Nucleus accumbens (tissue), 56 donors: Measurements from ENCODE around the gene DIP2B.

Experiments used
- DNase-seq, 56 donors: peaks; one replicate each; lab custom pipeline; 2025; lab: John Stamatoyannopoulos, UW

The DIP2B gene

GRCh38 chr12:50574601-50575348, 70.0 kb downstream of the DIP2B start:
- no peak for DNase-seq

- no peak for DNase-seq
Observed at GRCh38 chr12:50579757-50580267, 75.0 kb downstream of the DIP2B start.

DNA sequence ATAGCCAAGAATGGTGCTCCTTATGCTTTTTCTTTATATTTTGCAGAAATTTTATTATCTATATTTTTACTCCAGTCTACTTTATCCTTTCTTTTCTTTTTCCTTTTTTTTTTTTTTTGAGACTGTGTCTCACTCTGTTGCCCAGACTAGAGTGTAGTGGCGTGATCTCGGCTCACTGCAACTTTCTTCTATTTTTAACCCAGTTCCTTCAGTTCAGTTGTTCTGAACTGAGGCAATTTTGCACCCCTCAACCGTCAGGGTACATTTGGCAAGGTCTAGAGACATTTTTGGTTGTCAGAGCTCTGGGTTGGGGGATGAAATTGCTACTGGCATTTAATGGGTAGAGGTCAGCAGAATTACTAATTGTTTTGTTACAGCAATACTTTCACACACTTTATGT, 75.7 kb downstream of the DIP2B start:
- no peak for DNase-seq

GRCh38 chr12:50581226-50582184, 76.7 kb downstream of the DIP2B start:
- DNase-seq, result no peak

- no peak for DNase-seq
Observed at GRCh38 chr12:50584135-50584534, 79.3 kb downstream of the DIP2B start.

DNA sequence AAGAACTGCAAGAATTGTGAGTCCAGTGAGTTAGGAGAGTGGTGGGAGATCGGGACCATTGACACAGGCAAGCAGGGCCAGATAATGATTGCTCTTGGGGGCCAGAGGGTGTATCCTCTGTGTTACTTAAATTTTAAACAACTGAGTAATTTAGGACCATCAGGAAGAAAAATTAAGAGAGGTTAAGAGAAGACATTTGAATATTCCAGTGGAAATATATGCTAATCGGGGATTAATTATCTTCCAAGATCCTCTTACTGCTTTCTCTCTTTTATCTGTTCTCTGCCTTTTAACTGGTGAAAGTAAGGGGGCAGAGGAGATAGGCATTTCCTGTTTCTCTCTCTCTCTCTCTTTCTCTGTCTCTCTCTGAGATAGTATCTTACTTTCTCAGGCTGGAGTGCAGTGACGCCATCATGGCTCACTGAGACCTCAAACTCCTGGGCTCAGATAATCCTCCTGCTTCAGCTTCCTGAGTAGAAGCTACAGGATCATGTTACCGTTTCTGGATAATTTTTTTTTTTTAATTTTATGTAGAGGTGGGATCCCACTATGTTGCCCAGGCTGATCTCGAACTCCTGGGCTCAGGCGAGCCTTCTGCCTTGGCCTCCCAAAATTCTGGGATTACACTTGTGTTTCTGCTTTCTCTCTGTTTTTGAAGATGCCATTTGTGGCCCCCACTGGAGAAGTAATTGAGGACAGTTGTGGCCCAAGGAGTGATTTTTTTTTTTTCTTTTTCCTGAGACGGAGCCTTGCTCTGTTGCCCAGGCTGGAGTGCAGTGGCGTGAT, 85.1 kb downstream of the DIP2B start:
- no peak for DNase-seq

DNA sequence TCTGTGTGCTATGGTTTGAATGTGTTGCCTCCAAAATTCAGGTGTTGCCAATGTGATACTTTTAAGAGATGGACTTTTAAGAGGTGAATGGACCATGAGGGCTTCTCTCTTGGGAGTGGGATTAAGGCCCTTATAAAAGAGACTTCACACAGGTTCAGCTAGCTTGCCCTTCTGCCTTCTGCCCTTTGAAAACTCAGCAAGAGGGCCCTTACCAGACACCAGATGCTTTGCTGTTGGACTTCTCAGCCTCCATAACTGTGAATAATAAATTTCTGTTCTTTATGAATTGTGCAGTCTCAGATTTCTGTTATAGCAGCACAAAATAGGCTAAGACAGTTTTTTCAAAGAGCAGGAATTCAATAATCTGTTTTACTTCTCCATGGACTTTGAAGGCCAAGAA, 86.1 kb downstream of the DIP2B start:
- no peak for DNase-seq

DNA sequence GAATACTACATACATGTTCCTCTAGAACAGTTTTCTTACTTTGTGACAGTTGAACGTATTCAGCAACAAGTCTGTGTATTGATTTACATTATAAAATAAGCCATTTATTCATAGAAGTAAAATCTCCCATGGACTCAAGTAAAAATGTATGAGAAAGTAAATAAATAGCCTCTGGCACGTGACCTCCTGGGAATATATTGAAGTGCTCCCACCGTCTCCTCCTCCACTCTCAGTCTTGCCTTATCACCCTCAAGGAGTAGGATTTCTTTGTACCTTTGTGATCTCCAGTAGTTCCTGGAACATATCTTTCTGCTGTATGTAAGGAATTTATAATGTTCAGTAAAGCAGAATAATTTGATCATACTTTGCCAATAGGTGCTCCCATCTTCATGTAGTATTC, 90.9 kb downstream of the DIP2B start:
- no peak for DNase-seq

GRCh38 chr12:50597200-50598195, 92.7 kb downstream of the DIP2B start:
- DNase-seq, result peak in 33 of 56 donors; percentile 3 to 77 (median 32)

- peak in 4 of 56 donors; percentile 18 to 42 (median 26) for DNase-seq
Observed at GRCh38 chr12:50598321-50598862, 93.6 kb downstream of the DIP2B start.

- DNase-seq, result no peak
Observed at GRCh38 chr12:50599366-50600095, 94.7 kb downstream of the DIP2B start.

- no peak for DNase-seq
Observed at GRCh38 chr12:50600364-50600763, 95.6 kb downstream of the DIP2B start.

DNA sequence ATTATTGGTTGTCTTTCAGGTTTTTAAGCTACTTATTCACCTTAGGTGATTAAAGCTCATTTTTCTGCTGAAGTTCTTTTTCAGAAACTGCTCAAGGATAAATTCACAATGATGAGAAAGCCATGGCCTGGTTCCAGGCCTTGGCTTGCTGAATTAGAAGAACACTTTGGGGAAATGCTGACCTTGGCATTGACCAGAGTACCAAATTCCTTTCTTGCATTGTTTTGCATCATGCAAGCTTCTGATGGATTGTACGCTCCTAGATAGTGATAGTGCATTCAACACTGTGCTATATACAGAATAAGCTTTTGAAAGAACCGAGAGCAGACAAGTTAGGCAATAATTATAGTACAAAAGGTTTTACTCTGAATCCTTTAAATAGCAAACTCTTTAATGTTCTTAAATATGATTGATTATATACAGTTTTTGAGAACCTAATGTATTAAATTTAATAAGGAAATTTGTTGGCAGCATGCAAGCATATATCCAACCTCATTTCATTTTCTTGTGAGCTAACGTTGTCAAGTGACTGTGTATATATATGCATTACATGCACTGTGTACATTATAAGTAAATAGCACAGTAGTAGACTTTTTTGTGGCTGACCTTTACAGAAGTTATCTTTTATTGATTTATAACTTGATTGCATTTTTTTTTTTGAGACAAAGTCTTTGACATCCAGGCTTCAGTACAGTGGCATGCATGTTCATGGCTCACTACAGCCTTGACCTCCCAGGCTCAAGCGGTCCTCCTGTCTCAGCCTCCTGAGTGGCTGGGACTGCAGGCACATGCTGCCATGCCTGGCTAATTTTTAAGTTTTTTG, 99.2 kb downstream of the DIP2B start:
- DNase-seq, result peak in 1 of 56 donors; percentile 23

- no peak for DNase-seq
Observed at GRCh38 chr12:50604640-50604920, 99.8 kb downstream of the DIP2B start.

- DNase-seq, result no peak
Observed at GRCh38 chr12:50606675-50607375, 102.0 kb downstream of the DIP2B start.

DNA sequence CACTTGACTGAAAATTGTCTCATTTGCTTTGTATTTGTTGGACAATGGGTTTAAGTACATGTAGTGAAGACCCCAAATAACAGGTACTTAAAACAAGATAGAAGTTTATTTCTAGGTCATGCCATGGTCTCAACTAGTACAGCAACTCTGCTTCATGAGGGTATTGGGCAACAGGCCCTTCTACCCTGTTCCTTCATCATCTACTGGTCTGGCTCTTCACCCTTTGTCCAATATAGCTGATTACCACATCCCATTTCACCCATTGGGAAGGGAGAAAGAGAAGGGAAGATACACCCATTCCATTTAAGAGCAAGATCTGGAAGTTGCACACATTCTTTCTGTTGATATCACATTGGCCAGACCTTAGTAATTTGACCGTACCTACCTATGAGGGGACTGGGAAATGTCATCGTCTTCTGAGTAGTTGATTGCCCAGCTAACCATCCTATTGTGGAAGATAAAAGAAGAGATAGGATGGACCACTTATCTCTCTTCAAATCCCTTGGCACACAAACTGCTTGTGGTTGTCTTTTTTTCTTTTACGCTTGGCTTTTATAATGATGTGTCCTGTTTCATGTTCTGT, 104.6 kb downstream of the DIP2B start:
- no peak for DNase-seq

- no peak for DNase-seq
Observed at GRCh38 chr12:50610171-50610570, 105.4 kb downstream of the DIP2B start.
